ENCODE results near the gene FOXL1. TPM values are rescaled to one million over a fixed set of nuclear protein-coding genes. Genes with fewer than 3 reads are reported as not detected.

The FOXL1 gene
- total and polyA plus RNA-seq, 9 of the 15 experiments (the other 6 are each of a cell fraction or from before 2014, with no cell fraction given), result not detected

GRCh38 chr16:86532526-86532815 is 45.9 kb upstream of the FOXL1 start (continued):
- TF ChIP-seq ZNF668 (CRISPR knock-in tag; IDR thresholded peaks at IDR 0.05) (no peak), TBL1XR1 (IDR thresholded peaks at IDR 0.05; ENCODE audit: low read length in 2 of 2) (no peak), RB1 (IDR thresholded peaks at IDR 0.05; ENCODE audit: low read depth) (no peak), TAF15 (IDR thresholded peaks at IDR 0.05; ENCODE audit: low read depth, low read length) (no peak), CXXC5 (CRISPR knock-in tag; IDR thresholded peaks at IDR 0.05) (no peak), CEBPB (tag; IDR thresholded peaks at IDR 0.05) (no peak), RBM22 (IDR thresholded peaks at IDR 0.05; ENCODE audit: low read depth, low read length, poor library complexity, severe bottlenecking) (no peak)

GRCh38 chr16:86533076-86533475 is 45.3 kb upstream of the FOXL1 start:
- ATAC-seq (no peak), FAIRE-seq (no peak), DNase-seq (ENCODE audit: extremely low read depth in 1 of 4, low spot score in 3 of 4) (no peak)
- Histone ChIP-seq H3K27ac (ENCODE audit: extremely low read depth, low read depth, low read length) (no peak overlapping the region), H3K9ac (ENCODE audit: insufficient read depth in 1 of 2, low read depth in 2 of 2, low read length in 2 of 2) (no peak overlapping the region), H3K79me2 (ENCODE audit: control insufficient read depth, insufficient read depth, low read length) (no peaks in the 10 kb centered on the region), H3K9me1 (ENCODE audit: control insufficient read depth, insufficient read depth, low read length) (peaks cover 3% of the 10 kb centered on the region), H4K20me1 (replicated peaks; ENCODE audit: control insufficient read depth, insufficient read depth, low read length) (no peaks in the 10 kb centered on the region), H3K9me3 (replicated peaks; ENCODE audit: control insufficient read depth, insufficient read depth, low read depth, low read length) (no peaks in the 10 kb centered on the region), H3K36me3 (ENCODE audit: control insufficient read depth, insufficient read depth, low read length) (peaks cover 3% of the 10 kb centered on the region; the same call in 1 of the 3 replicates), H3K4me1 (replicated peaks in 1 of 2; ENCODE audit: control insufficient read depth in 2 of 2, insufficient read depth in 2 of 2, low read length in 2 of 2) (peaks cover 0 to 5% of the 10 kb centered on the region in 2 experiments; a peak in 1 of 5 replicates), H3K4me2 (ENCODE audit: insufficient read depth, low read length) (no peak overlapping the region), H3K4me3 (no peak overlapping the region), H2AFZ (ENCODE audit: low read depth, low read length) (no peak overlapping the region), H3K27me3 (ENCODE audit: control insufficient read depth in 2 of 2, insufficient read depth in 2 of 2, low read length in 2 of 2) (no peaks in the 10 kb centered on the region; a peak in 1 of 5 replicates)
- ChIA-PET POLR2A (interaction anchor here (0.8 kb wide), 1 partner anchor 21 kb away, joined by 3 read pairs; no protein-coding TSS in a partner anchor), CTCF (ENCODE audit: low intra/inter-chr PET ratio) (no interaction called here)
- WGBS (ENCODE audit: insufficient coverage, low coverage, missing lambda C conversion rate), result 73% methylated on average over 8 of the region's 8 CpGs
- intact Hi-C loops (cut with micrococcal nuclease) (no loop called here), in situ Hi-C loops (cut with MboI) (no loop called here)
- TF ChIP-seq RFX5 (IDR thresholded peaks at IDR 0.05; ENCODE audit: low read depth, low read length) (no peak), POU5F1 (IDR thresholded peaks at IDR 0.05; ENCODE audit: borderline replicate concordance, low read depth, low read length, partially characterized antibody) (no peak), SLC30A9 (CRISPR knock-in tag; IDR thresholded peaks at IDR 0.05) (no peak), HMGN3 (IDR thresholded peaks at IDR 0.05; ENCODE audit: borderline replicate concordance, extremely low read depth, insufficient read length, low read depth, low read length) (no peak), KLF16 (IDR thresholded peaks at IDR 0.05) (no peak), SOX6 (IDR thresholded peaks at IDR 0.05) (no peak), TRIM25 (IDR thresholded peaks at IDR 0.05; ENCODE audit: borderline replicate concordance) (no peak), HNRNPK (IDR thresholded peaks at IDR 0.05; ENCODE audit: low read depth, low read length, poor library complexity, severe bottlenecking) (no peak), MECOM (CRISPR knock-in tag; IDR thresholded peaks at IDR 0.05) (no peak), CLOCK (CRISPR knock-in tag; IDR thresholded peaks at IDR 0.05; ENCODE audit: borderline replicate concordance) (no peak), NEUROD1 (IDR thresholded peaks at IDR 0.05; ENCODE audit: borderline replicate concordance, low read depth, low read length, partially characterized antibody) (no peak), MEF2A (IDR thresholded peaks at IDR 0.05; ENCODE audit: control insufficient read depth, low read depth, low read length) (no peak), ZSCAN32 (CRISPR knock-in tag; IDR thresholded peaks at IDR 0.05) (no peak)
- no TSS peak for BruUV-seq (replicated peaks)

Data from K562 (cell line).